NOMO-1 (cell line): ENCODE results near the gene ARHGAP44.

Experiments
- DNase-seq, 2 experiments: peaks; one replicate each; lab custom pipeline; 2025; ENCODE audit not compliant: unreplicated experiment in 2 of 2; lab: John Stamatoyannopoulos, UW

Gene ARHGAP44

DNA sequence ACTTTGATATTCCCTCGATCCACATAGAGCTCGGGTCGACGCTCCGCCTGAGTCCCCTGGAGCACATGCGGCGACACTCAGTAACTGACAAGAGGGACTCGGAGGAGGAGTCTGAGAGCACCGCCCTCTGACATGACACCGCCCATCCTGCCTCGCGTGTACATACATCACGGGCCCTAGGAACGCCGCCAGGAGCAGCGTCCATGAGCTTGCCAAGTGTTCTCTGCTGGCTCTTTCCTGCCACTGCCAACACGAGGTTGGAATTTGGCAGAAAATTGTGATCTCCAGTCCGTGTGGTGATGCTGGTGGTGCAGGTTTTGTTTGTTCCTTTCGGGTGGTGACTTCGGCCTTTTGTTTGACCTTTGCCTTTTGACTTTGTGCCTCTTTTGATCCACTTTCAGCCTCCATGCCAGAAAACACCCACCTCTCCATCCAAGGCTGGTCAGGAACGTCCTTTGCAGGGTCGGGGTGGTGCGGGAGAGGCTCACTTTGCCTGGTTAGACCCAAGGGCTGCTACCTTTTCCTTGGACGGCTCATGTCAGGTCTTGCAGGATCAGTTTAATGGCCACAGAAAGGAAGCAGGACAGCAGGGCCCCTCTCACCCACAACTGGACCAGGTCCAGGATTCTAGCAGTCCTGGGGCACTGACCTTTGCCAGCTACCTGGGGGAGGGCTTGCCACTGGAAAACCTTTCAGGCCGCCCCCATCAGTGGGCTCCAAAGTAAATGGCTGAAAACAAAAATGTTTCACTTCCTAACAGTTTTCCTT, 200.9 kb downstream of the ARHGAP44 start:
- no peak for DNase-seq

- no peak for DNase-seq
These were observed 201.6 kb downstream of the ARHGAP44 start for GRCh38 chr17:12990926-12991325.

DNA sequence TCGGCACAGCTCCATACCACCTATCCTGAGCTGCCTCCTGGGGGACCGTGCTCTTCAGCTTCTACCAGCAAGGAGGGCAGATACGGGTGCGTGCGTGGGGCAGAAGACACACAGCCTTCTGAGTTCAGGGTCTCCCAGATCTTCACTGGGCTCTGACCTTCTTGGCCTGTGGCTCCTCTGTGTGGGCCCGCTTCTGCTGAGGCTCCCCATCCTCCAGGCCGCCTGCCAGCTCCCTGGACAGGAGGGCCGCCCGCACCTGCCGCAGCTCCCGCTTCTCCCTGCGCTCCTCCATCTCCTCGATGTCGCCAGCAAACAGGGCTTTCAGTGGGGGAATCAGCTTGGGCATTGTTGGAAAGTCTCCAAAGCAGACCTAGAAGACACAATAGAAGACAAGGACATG, 203.4 kb downstream of the ARHGAP44 start:
- no peak for DNase-seq

DNA sequence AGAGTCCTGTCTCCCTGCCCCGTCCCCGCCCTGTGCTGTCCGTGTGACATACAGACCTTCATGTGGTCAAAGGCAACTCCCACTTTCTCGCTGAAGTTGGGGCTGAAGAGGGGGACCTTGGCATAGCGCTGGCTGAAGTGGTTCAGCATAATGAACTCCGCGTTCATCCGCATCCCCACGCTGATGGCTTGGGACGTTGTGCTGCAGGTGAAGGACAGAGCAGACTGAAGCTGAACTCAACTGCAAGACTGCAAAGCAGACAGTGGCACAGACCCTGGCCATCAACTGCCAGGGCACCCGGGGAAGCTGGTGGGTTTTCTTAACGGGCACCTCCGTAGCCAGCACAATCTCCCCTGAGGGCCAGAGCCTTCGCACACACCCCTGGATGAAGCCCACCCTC, 204.3 kb downstream of the ARHGAP44 start:
- no peak for DNase-seq

DNA sequence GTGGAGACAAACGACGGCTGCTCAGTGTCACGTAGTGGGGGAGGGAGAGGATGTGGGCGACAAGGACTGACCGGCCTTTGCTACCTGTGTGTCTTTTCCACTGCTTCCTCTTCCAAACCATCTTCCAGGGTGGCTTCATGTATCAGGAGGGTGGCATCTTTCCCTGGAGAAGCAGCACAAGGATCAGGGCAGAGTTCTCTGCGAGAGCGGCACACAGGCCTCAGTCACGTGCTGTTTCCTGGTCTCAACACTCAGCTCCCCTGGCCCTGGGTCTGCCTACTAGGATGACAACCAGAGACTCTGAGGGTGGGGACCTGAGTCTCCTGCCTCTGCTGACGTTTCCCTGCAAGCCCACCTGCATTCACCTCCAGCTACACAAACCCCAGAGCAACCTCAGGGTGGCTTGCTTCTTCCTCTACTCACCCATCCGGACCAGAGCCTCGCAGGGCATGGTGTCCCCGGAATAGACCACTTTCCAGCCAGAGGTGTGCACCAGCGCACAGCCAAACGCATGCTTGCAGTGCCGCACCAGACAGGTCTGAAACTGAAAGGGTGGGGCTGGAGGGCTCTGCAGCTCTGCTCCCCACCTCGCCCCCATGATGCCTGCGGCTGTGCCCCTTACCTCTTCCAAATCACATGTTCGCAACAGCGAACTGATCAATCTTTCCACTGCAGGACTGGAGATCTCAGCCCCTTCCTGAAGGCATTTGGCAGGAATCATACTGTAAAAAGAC, 205.2 kb downstream of the ARHGAP44 start:
- DNase-seq, result no peak

- DNase-seq, result no peak
These were observed 206.0 kb downstream of the ARHGAP44 start for GRCh38 chr17:12995106-12995895.

GRCh38 chr17:12995896-12996295, 206.6 kb downstream of the ARHGAP44 start:
- no peak for DNase-seq

- DNase-seq, result no peak
These were observed 207.1 kb downstream of the ARHGAP44 start for GRCh38 chr17:12996357-12996756.

DNA sequence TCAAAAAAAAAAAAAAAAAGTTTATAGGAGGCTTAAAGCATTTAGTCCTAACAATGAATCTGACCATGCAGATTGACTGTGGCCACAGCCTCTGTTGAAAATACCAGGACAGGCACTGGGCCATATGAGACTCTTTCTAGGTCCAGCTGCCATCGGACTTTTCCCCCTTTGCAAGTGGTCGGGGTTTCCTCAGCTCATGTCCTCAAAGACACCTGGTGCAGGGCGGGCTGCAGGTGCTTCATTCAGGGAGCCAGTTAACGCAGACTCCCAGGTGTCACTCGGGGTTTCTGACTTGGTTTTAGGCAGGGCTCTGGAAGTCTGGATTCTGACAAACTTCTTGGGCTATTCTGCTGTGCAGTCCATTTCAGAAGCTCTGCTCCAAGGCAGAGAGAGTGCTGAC, 207.6 kb downstream of the ARHGAP44 start:
- no peak for DNase-seq

DNA sequence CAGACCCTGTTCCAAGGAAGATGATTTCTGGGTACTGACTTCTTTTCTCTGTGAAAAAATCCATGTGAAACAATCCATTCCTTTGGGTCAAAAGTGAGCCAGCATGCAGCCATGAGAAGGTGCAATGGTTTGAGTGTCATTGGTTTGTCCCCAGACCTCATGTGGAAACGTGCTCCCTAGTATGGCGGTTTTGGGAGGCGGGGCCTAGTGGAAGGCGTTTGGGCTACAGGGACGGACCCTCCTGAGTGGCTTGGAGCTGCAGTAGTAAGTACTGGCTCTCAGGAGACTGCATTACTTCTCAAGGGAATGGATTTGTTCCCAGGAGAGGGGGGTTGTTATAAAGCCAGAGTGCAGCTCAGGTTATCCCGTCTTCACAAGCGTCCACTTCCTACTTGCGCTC, 209.2 kb downstream of the ARHGAP44 start:
- no peak for DNase-seq

- DNase-seq, result no peak
These were observed 209.6 kb downstream of the ARHGAP44 start for GRCh38 chr17:12998874-12999273.

GRCh38 chr17:13000561-13000960, 211.3 kb downstream of the ARHGAP44 start:
- no peak for DNase-seq

- no peak for DNase-seq
These were observed 212.8 kb downstream of the ARHGAP44 start for GRCh38 chr17:13001991-13002615.

DNA sequence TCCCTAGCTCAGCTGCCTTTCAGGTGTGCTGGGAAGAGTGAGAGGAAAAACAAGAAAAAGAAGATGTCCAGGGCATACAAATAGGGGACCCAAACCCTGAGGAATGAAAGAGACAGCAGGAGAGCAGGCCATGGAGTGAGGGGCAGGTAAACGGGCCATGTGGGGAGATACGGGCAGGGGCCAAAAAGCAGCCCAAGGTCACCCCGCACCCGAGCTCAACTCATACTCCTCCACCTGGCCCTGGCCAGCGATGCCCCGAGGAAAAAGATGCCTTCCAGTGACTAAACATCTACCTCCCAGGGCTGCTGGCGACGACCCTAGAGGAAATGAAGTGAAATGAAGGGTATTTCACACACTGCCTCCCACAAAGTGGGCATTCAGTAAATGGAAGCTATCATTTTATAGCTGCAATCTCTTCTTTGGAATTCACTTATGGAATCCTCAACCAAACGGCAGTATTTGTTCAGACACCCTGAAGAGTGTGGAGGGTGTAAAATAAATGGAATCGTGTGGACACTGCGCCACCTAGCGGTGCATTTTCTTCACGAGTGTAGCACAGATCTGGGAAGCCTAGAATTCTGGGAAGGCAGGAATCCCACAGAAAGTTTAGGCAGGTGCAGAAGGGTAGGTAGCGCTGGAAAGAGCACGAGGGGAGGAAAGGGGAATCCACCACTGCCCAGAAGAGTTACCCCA, 213.6 kb downstream of the ARHGAP44 start:
- DNase-seq, result no peak

DNA sequence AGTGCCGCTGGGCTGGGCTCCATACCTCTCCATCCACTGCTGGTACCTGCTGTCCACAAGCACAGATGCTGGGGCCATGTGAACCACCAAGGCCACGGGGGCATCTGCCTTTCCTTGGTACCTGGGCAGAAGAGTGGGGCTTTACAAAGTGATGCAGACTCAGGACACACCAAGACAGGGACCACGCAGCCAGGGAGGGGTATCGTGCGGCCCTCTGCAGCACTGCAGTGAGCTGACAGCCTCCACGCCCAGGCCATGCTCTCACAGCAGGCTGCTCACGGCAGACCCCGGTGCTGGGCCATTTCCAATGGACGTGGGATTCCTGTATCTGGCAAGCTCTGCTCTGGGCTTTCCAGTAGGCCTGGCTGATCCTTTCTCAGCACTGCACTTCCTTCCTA, 214.2 kb downstream of the ARHGAP44 start:
- no peak for DNase-seq

- DNase-seq, result no peak
These were observed 214.6 kb downstream of the ARHGAP44 start for GRCh38 chr17:13003927-13004326.

GRCh38 chr17:13004336-13004735, 215.0 kb downstream of the ARHGAP44 start:
- no peak for DNase-seq

- no peak for DNase-seq
These were observed 216.2 kb downstream of the ARHGAP44 start for GRCh38 chr17:13005530-13005929.

- no peak for DNase-seq
These were observed 219.2 kb downstream of the ARHGAP44 start for GRCh38 chr17:13008461-13008860.

- DNase-seq, result no peak
These were observed 221.7 kb downstream of the ARHGAP44 start for GRCh38 chr17:13010959-13011358.
